Raji (cell line): ENCODE data around the gene LAMC2.

ENCODE experiments used
- POLR2A ChIP-seq: IDR thresholded peaks from 2 replicates; pipeline ENCODE4 v1.6.1; 2011; ENCODE audit warnings: low read depth, low read length, control low read depth; ENCODE audit not compliant: insufficient read depth

The LAMC2 gene

DNA sequence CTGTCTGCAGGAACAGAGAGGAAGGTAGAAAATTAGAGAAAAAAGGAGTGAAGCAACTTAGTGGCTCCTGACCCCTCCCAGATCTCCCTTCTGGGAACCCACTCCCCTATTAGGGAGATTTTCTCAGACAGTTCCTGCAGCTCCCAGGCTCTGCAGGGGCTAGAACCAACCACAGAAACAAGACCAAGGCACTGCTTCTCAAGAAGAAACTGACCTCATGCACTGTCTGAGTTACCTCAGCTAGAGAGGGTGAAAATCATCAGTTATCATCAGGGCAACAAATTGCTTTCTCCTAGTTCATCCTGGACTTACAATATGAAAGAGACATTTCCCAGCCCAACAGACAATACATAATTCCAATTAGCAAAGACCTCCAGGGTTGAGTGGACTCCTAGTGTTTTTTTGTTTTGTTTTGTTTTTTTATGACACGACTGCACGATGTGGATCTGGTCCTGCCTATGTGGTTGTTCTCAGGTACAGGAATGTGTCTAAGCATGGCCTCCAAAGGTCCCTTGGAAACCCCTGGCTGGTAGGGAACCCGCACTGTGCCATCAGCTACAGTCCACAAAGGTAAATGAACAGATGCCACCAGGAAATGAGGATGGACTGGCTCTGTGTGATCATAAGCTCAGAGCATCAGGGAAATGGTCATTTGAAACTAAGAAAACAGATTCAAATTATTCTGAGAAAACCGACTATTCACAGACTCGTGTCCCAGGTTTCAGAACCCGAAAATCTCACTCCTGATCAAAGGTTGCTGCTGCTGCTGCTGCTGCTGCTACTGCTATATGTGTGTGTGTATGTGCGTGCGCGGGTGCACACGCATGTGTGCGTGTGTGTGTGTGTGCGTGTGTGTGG, 65.3 kb downstream of the LAMC2 start:
- no peak for TF ChIP-seq POLR2A

GRCh38 chr1:183251959-183252450, 65.9 kb downstream of the LAMC2 start:
- no peak for TF ChIP-seq POLR2A

GRCh38 chr1:183255073-183255472, 69.0 kb downstream of the LAMC2 start:
- no peak for TF ChIP-seq POLR2A

- TF ChIP-seq POLR2A = no peak
Measured at GRCh38 chr1:183259924-183260323, 73.9 kb downstream of the LAMC2 start.

GRCh38 chr1:183262628-183263200, 76.7 kb downstream of the LAMC2 start:
- TF ChIP-seq POLR2A = no peak

- TF ChIP-seq POLR2A = no peak
Measured at GRCh38 chr1:183263886-183264602, 78.0 kb downstream of the LAMC2 start.

GRCh38 chr1:183267646-183268431, 81.8 kb downstream of the LAMC2 start:
- TF ChIP-seq POLR2A = no peak

DNA sequence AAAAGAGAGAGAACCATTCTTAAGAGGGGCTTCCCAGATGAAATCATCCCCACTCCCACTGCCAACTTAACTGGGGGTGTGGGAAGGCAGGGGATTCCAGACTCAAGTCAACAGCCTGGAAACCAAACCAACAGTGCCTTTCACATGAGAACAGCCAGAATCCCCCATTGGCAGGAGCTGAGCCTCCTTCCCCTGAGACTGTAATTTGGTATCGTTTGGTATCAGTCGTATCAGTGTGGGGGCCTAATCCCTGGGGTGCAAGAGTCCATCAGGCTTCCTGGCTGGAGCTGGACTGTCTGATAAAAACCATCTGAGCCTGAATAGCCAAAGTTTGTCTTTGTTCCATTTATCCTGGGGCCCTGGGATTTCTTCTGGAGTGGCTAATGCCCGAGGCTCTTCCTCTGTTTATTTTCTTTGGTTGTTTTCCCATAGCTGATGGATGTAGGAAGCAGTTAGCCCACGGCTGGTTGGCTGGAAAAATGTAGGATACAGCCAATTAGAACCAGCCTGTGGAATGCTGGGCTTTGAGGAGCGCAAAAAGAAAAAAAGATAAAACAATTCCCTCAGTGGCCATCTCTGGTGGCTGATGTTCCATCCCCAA, 84.6 kb downstream of the LAMC2 start:
- TF ChIP-seq POLR2A = no peak

GRCh38 chr1:183272390-183272848, 86.4 kb downstream of the LAMC2 start:
- TF ChIP-seq POLR2A = no peak

DNA sequence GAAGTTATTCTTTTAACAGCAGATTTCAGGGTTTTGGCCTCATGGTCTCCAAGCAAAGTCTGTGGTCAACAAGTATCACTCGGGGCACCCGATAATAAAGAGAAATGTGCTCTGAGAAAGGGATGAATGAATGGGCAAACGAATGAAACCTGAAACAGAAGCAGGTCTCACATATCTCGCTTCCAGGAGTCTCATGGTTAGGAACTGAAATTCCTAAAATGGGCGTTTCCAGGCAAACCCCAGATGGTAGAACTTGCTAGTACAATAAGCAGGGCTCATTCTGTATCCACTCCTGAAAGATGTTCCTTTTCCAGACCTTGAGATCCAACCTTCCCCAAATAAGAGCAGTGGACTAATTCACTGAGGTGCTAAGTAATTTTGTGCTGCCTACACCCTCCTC, 87.2 kb downstream of the LAMC2 start:
- no peak for TF ChIP-seq POLR2A

DNA sequence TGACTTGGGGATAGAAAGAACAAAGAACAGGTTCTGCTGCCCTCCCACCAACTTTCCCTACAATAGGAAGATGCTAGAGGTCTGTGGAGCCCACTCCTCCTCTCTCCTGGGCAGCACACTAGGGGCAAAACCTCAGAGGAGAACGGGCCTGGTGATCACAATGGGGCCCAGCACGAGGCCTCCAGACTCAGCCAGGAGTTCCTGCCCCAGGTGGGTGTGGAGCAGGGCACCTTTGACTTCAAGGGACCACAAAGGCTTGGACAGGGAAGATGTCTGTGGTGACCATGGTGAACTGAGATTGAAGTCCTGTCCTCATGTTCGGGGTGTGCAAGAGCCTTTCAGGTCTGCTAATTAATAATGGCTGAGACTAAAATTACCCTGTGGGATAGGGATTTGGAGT, 88.8 kb downstream of the LAMC2 start:
- no peak for TF ChIP-seq POLR2A

DNA sequence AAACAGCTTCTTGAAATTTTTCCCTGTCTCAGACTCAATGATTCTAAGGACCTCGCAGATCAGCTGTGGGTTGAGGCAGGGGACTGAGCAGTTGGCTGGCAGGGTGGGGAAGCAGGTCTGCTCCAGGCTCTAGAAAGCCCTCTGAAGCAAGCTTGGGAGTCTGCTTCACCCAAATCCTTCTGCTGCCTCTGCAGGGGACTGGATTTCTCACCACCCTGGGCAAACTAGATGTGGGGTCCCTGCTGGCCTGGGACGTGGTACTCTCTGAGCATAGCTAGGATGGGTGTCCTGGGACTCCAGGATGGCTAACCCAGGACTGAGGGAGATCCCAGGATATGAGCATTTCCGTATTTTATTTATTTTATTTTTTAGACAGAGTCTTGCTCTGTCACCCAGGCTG, 89.3 kb downstream of the LAMC2 start:
- TF ChIP-seq POLR2A = no peak

DNA sequence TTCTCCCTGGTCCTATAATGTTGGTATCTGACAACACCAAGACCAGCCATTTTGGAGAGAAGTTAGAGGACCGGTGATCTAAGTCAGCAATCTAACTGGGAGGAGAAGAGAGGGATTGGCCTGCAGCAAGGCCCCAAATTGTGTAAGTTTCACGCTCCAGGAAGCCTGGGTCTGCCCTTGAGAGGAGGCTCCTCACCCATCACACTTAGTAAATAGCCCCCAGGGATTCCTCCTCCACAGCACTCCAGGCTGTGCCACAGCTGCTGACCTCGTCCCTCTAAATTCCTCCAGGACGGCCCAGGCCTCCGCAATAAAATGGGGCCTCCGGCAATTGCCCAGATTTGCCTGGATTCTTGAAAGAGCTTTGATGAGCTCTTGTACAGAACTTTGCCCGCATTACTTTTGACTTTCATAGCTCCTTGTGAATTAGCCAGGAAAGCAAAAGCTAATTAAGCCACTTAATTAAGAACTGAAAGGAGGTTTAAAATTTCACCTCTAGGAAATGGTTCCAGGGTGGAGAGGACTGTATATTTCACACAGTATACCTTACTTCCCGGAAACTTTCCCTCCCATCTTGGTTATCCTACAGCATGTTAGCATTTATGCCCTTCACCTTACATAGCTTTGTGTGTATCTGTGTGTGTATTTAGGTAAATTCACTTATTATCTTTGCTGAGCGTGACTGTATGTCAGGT, 90.5 kb downstream of the LAMC2 start:
- TF ChIP-seq POLR2A = no peak
